Measurements from ENCODE around the gene TLCD5.
A peak's percentile ranks its signal among the peaks of the same experiment; 100 is the strongest.

DNA sequence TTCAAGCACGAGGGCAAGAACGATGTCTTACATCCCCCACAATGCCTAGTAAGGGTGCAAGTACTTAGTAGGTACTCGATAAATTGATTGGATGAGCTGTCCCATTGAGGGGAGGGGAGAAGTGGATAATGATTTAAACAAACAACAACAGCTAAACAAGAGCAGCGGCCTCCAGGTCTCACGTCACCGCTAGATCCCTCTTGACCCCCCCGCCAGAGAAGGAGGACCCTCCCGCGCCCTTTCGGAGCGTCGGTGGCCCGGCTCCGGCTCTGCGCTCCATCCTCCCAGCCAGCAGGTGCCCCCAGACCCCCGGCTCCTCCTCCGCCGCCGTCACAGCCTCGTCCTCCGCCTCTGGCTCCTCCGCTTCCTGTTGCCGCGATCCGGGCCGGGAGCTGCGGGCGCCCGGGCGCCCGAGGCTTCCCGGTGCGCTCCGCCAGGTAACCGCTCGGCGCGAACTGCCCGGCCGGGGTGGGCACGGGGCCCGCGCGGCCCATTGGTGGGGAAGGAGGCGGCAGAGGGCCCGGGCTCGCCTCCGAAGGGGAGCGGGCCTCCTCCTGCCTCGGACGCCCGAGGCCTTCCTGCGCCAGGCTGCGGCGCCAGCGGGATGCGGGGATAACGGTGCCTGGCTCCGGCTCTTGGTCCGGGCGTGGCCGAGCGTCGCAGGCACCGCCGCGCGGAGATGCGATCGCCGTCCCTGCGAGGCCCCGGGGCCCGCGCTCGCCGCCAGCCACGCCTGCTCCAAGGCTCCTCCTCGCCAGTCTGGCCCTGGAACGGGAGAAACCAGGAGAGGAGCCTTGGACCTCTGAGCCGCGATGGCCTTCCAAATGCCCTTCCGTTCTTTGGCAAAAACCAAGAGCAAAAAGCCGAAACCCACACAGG is at the start of gene TLCD5:
- TF ChIP-seq, protein P1, sequence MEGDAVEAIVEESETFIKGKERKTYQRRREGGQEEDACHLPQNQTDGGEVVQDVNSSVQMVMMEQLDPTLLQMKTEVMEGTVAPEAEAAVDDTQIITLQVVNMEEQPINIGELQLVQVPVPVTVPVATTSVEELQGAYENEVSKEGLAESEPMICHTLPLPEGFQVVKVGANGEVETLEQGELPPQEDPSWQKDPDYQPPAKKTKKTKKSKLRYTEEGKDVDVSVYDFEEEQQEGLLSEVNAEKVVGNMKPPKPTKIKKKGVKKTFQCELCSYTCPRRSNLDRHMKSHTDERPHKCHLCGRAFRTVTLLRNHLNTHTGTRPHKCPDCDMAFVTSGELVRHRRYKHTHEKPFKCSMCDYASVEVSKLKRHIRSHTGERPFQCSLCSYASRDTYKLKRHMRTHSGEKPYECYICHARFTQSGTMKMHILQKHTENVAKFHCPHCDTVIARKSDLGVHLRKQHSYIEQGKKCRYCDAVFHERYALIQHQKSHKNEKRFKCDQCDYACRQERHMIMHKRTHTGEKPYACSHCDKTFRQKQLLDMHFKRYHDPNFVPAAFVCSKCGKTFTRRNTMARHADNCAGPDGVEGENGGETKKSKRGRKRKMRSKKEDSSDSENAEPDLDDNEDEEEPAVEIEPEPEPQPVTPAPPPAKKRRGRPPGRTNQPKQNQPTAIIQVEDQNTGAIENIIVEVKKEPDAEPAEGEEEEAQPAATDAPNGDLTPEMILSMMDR (IDR thresholded peaks at IDR 0.05) = peak in 1 of 7 experiments; percentile 1
- TF ChIP-seq POLR2A (IDR thresholded peaks at IDR 0.05) = peak; percentile 50 to 62 (median 53)
